ENCODE data around the gene GSTP1. TPM values are rescaled to one million over a fixed set of nuclear protein-coding genes. Genes with fewer than 3 reads are reported as not detected.
"Not testable (repeated sequence)": the region's sequence is repeated elsewhere in the genome, so short reads cannot be mapped to it uniquely, and the experiment has no call there.

GSTP1 gene
- total RNA-seq, 1 donor from 2014 or later = 246 TPM

GRCh38 chr11:67613960-67614715, 30.5 kb downstream of the GSTP1 start:
- peak; percentile 64 for DNase-seq (ENCODE audit: low read depth)

GRCh38 chr11:67614730-67615714, 31.4 kb downstream of the GSTP1 start:
- DNase-seq (ENCODE audit: low read depth) = peak; percentile 22

GRCh38 chr11:67615728-67616430, 32.3 kb downstream of the GSTP1 start:
- no peak for DNase-seq (ENCODE audit: low read depth)

- no peak for DNase-seq (ENCODE audit: low read depth)
These were observed 33.0 kb downstream of the GSTP1 start for GRCh38 chr11:67616431-67617242.

- peak; percentile 20 for DNase-seq (ENCODE audit: low read depth)
These were observed 33.8 kb downstream of the GSTP1 start for GRCh38 chr11:67617243-67617953.

- not testable (repeated sequence) for DNase-seq (ENCODE audit: low read depth)
These were observed 35.5 kb downstream of the GSTP1 start for GRCh38 chr11:67618901-67619659.

- not testable (repeated sequence) for DNase-seq (ENCODE audit: low read depth)
These were observed 36.3 kb downstream of the GSTP1 start for GRCh38 chr11:67619683-67620618.

GRCh38 chr11:67620621-67621020, 37.0 kb downstream of the GSTP1 start:
- DNase-seq (ENCODE audit: low read depth) = not testable (repeated sequence)

GRCh38 chr11:67621928-67622327, 38.3 kb downstream of the GSTP1 start:
- not testable (repeated sequence) for DNase-seq (ENCODE audit: low read depth)

- DNase-seq (ENCODE audit: low read depth) = not testable (repeated sequence)
These were observed 39.3 kb downstream of the GSTP1 start for GRCh38 chr11:67622905-67623304.

GRCh38 chr11:67623795-67624194, 40.2 kb downstream of the GSTP1 start:
- DNase-seq (ENCODE audit: low read depth) = not testable (repeated sequence)

- DNase-seq (ENCODE audit: low read depth) = not testable (repeated sequence)
These were observed 42.7 kb downstream of the GSTP1 start for GRCh38 chr11:67626131-67626833.

- no peak for DNase-seq (ENCODE audit: low read depth)
These were observed 43.4 kb downstream of the GSTP1 start for GRCh38 chr11:67626970-67627369.

GRCh38 chr11:67627441-67627811, 43.8 kb downstream of the GSTP1 start:
- DNase-seq (ENCODE audit: low read depth) = no peak

- no peak for DNase-seq (ENCODE audit: low read depth)
These were observed 44.4 kb downstream of the GSTP1 start for GRCh38 chr11:67627812-67628624.

GRCh38 chr11:67628710-67629385, 45.2 kb downstream of the GSTP1 start:
- no peak for DNase-seq (ENCODE audit: low read depth)
